SK-N-SH (cell line): ENCODE results near the gene DNTT. TPM values are rescaled to one million over a fixed set of nuclear protein-coding genes. Genes with fewer than 3 reads are reported as not detected.

ENCODE experiments used
- CTCF ChIA-PET: fragments of 300-600, 350-600 bp; formaldehyde crosslinking; extraction: SDS; loops from one replicate; lab custom pipeline; 2021; lab: Yijun Ruan, JAX
- POLR2A ChIA-PET: fragments of 350-600 bp; sonication (Branson Sonifier 250); formaldehyde crosslinking; extraction: SDS; loops from one replicate; lab custom pipeline; 2020; ENCODE audit warnings: antibody characterized with exemption, inconsistent platforms; lab: Yijun Ruan, JAX
- DNase-seq: peaks from one replicate; pipeline ENCODE4 v3.0.0; 2012
- H2AFZ ChIP-seq: fragments of 200-600 bp; sonication (generic); 2 replicates; pipeline ENCODE4 v1.8.1; 2016; ENCODE audit warnings: antibody characterized with exemption, mild to moderate bottlenecking, low read depth
- H3F3A ChIP-seq: fragments of 200-600 bp; sonication (generic); replicated peaks from 2 replicates; pipeline ENCODE3; 2016; ENCODE audit warnings: antibody characterized with exemption, mild to moderate bottlenecking; ENCODE audit not compliant: insufficient read depth
- H3K27ac ChIP-seq, 2 experiments: fragments of 200-500 bp in 1 of 2; fragments of 200-600 bp in 1 of 2; sonication (Bioruptor generic) in 1 of 2; sonication (generic), shearing (Covaris generic) in 1 of 2; 2 replicates each; pipeline versions ENCODE4 v1.5.1 to v1.6.1; 2014 to 2016; ENCODE audit warnings: low read depth in 2 of 2, inconsistent platforms in 1 of 2, low read length in 1 of 2, mild to moderate bottlenecking in 1 of 2, mixed read lengths in 1 of 2
- H3K27me3 ChIP-seq: fragments of 200-600 bp; sonication (generic), shearing (Covaris generic); 2 replicates; pipeline ENCODE4 v1.6.1; 2016; ENCODE audit warnings: mixed run types; ENCODE audit not compliant: insufficient read depth
- H3K36me3 ChIP-seq, 2 experiments: fragments of 200-500 bp in 1 of 2; fragments of 200-600 bp in 1 of 2; sonication (Bioruptor generic) in 1 of 2; sonication (generic) in 1 of 2; replicated peaks in 1 of 2; 2 replicates each; pipeline versions ENCODE3 to v1.5.1; 2014 to 2016; ENCODE audit warnings: low read length in 1 of 2, mild to moderate bottlenecking in 1 of 2; ENCODE audit not compliant: insufficient read depth in 2 of 2, control insufficient read depth in 1 of 2
- H3K4me1 ChIP-seq, 2 experiments: fragments of 200-500 bp in 1 of 2; fragments of 200-600 bp in 1 of 2; sonication (Bioruptor generic) in 1 of 2; sonication (generic), shearing (Covaris generic) in 1 of 2; 2 replicates each; pipeline versions ENCODE4 v1.5.1 to v1.6.1; 2014 to 2016; ENCODE audit warnings: low read depth in 1 of 2, low read length in 1 of 2, mixed run types in 1 of 2; ENCODE audit not compliant: insufficient read depth in 2 of 2, control insufficient read depth in 1 of 2
- H3K4me2 ChIP-seq: fragments of 200-600 bp; sonication (generic), shearing (Covaris generic); 2 replicates; pipeline ENCODE4 v1.6.1; 2017; ENCODE audit warnings: mixed run types
- H3K4me3 ChIP-seq, 2 experiments: fragments of 200-500 bp in 1 of 2; fragments of 200-600 bp in 1 of 2; sonication (Bioruptor generic) in 1 of 2; sonication (generic), shearing (Covaris generic) in 1 of 2; 2 replicates each; pipeline versions ENCODE4 v1.5.1 to v1.8.1; 2014 to 2016; ENCODE audit warnings: low read depth in 2 of 2, inconsistent platforms in 1 of 2, low read length in 1 of 2, mild to moderate bottlenecking in 1 of 2, mixed read lengths in 1 of 2, moderate library complexity in 1 of 2
- H3K79me2 ChIP-seq: fragments of 200-600 bp; sonication (generic); 2 replicates; pipeline ENCODE4 v1.8.1; 2017; ENCODE audit warnings: mild to moderate bottlenecking; ENCODE audit not compliant: insufficient read depth
- H3K9ac ChIP-seq: fragments of 200-600 bp; sonication (generic); 2 replicates; pipeline ENCODE4 v1.6.1; 2017; ENCODE audit warnings: mixed run types
- H3K9me2 ChIP-seq: fragments of 200-600 bp; sonication (generic); 2 replicates; pipeline ENCODE4 v1.6.1; 2017; ENCODE audit warnings: mixed run types
- H3K9me3 ChIP-seq: fragments of 200-600 bp; sonication (generic); 2 replicates; pipeline ENCODE4 v1.6.1; 2017; ENCODE audit warnings: mixed run types, mild to moderate bottlenecking, moderate library complexity
- H4K20me1 ChIP-seq: fragments of 200-600 bp; sonication (generic); 2 replicates; pipeline ENCODE4 v1.6.1; 2017; ENCODE audit warnings: mild to moderate bottlenecking, mixed run types; ENCODE audit not compliant: insufficient read depth
- CHD2 ChIP-seq: fragments of 150-350 bp; IDR thresholded peaks from 2 replicates; pipeline ENCODE4 v1.6.1; 2018; ENCODE audit warnings: low read length; ENCODE audit not compliant: partially characterized antibody
- ELF1 ChIP-seq: IDR thresholded peaks from 2 replicates; pipeline ENCODE4 v1.4.0; 2012
- EP300 ChIP-seq, 2 experiments: IDR thresholded peaks; 2 replicates each; pipeline versions ENCODE4 v1.4.0 to v1.6.1; 2012; ENCODE audit warnings: borderline replicate concordance in 1 of 2, low read depth in 1 of 2, low read length in 1 of 2
- FOXM1 ChIP-seq: IDR thresholded peaks from 2 replicates; pipeline ENCODE4 v1.4.0; 2012; ENCODE audit warnings: low read depth, mild to moderate bottlenecking
- GABPA ChIP-seq: IDR thresholded peaks from 2 replicates; pipeline ENCODE4 v1.4.0; 2012; ENCODE audit warnings: low read depth, mild to moderate bottlenecking
- GATA2 ChIP-seq: sonication (generic); formaldehyde crosslinking; IDR thresholded peaks from 2 replicates; pipeline ENCODE4 v1.5.0; 2020; ENCODE audit warnings: mild to moderate bottlenecking, missing genetic modification reagents
- MXI1 ChIP-seq: IDR thresholded peaks from 2 replicates; pipeline ENCODE4 v1.6.1; 2012; ENCODE audit warnings: mild to moderate bottlenecking, low read depth, low read length, improper control_type of control experiment
- NFIC ChIP-seq: IDR thresholded peaks from 2 replicates; pipeline ENCODE4 v1.4.0; 2012; ENCODE audit warnings: borderline replicate concordance
- POLR2AphosphoS5 ChIP-seq: IDR thresholded peaks from 2 replicates; pipeline ENCODE4 v1.6.1; 2012; ENCODE audit warnings: low read depth, low read length
- RFX5 ChIP-seq: IDR thresholded peaks from 2 replicates; pipeline ENCODE4 v1.6.1; 2012; ENCODE audit warnings: mild to moderate bottlenecking, improper control_type of control experiment, low read length
- SIN3A ChIP-seq: IDR thresholded peaks from 2 replicates; pipeline ENCODE4 v1.6.1; 2012; ENCODE audit warnings: low read depth, mild to moderate bottlenecking, low read length, moderate library complexity, borderline replicate concordance
- TCF12 ChIP-seq: IDR thresholded peaks from 2 replicates; pipeline ENCODE4 v1.4.0; 2012
- TEAD4 ChIP-seq: IDR thresholded peaks from 2 replicates; pipeline ENCODE4 v1.4.0; 2012; ENCODE audit warnings: mild to moderate bottlenecking, borderline replicate concordance; ENCODE audit not compliant: insufficient read depth
- WGBS: methylation state at CpG from one replicate; pipeline ENCODE4 v1.1.6; 2017; ENCODE audit warnings: low lambda C conversion rate; 5-methylcytosine and 5-hydroxymethylcytosine counted together
- polyA plus RNA-seq, 3 experiments: library from polyadenylated mRNA; depleted of rRNA; stranded (reverse); fragments of >200 nt; gene quantifications; 2 replicates each; pipeline ENCODE4 v1.2.3, GENCODE V29; 2012
- TF ChIP-seq, protein P1 (sequence below): IDR thresholded peaks from 2 replicates; pipeline ENCODE4 v1.6.1; 2012; ENCODE audit warnings: mild to moderate bottlenecking, low read depth, low read length, moderate library complexity
- TF ChIP-seq, protein P2 (sequence below): IDR thresholded peaks from 2 replicates; pipeline ENCODE4 v1.4.0; 2012; ENCODE audit warnings: low read depth, borderline replicate concordance
- TF ChIP-seq, protein P3 (sequence below): fragments of 150-350 bp; IDR thresholded peaks from 2 replicates; pipeline ENCODE4 v1.6.1; 2016; ENCODE audit warnings: mild to moderate bottlenecking, low read depth, low read length
- TF ChIP-seq, protein P4 (sequence below): IDR thresholded peaks from 2 replicates; pipeline ENCODE4; 2012

Gene DNTT
- polyA plus RNA-seq, 1 of the 3 experiments (the other 2 are of a cell fraction): not detected

DNA sequence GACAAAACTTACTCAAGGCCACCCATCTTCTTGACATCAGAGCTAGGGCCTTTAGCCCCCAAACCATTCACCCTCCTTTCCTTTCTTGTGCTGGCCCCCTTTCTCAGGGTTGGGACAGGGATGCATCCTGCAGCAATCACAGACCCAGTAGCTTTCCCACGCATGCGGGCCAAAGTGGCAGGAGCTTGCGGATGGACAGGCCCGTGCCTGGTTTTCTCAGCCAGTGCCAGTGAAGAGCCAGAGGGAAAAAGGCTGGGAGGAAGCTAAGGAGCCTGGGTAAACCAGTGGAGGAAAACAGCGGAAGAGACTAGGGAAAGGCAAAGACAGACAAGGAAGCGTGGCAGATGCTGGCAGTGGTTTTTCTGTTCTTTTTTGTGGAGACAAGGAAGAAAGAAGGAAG, 27.8 kb upstream of the DNTT start:
- Histone ChIP-seq H3K9ac (no peak overlapping the region), H3K36me3 (no peaks in the 10 kb centered on the region), H3K4me2 (no peak overlapping the region), H3K9me2 (no peaks in the 10 kb centered on the region), H3K27ac (no peak overlapping the region), H3K79me2 (no peaks in the 10 kb centered on the region), H3K4me3 (no peak overlapping the region), H4K20me1 (no peaks in the 10 kb centered on the region), H3F3A (no peaks in the 10 kb centered on the region), H3K27me3 (no peaks in the 10 kb centered on the region), H3K9me3 (no peaks in the 10 kb centered on the region), H2AFZ (no peak overlapping the region), H3K4me1 (no peaks in the 10 kb centered on the region)
- 64% methylated on average over 6 of the region's 6 CpGs for WGBS
- CTCF ChIA-PET: interaction anchor here (0.7 to 2.5 kb wide), 2 partner anchors 12 to 47 kb away, joined by 3 to 12 read pairs; no protein-coding TSS in a partner anchor
- TF ChIP-seq POLR2AphosphoS5: no peak
- TF ChIP-seq, protein P1, sequence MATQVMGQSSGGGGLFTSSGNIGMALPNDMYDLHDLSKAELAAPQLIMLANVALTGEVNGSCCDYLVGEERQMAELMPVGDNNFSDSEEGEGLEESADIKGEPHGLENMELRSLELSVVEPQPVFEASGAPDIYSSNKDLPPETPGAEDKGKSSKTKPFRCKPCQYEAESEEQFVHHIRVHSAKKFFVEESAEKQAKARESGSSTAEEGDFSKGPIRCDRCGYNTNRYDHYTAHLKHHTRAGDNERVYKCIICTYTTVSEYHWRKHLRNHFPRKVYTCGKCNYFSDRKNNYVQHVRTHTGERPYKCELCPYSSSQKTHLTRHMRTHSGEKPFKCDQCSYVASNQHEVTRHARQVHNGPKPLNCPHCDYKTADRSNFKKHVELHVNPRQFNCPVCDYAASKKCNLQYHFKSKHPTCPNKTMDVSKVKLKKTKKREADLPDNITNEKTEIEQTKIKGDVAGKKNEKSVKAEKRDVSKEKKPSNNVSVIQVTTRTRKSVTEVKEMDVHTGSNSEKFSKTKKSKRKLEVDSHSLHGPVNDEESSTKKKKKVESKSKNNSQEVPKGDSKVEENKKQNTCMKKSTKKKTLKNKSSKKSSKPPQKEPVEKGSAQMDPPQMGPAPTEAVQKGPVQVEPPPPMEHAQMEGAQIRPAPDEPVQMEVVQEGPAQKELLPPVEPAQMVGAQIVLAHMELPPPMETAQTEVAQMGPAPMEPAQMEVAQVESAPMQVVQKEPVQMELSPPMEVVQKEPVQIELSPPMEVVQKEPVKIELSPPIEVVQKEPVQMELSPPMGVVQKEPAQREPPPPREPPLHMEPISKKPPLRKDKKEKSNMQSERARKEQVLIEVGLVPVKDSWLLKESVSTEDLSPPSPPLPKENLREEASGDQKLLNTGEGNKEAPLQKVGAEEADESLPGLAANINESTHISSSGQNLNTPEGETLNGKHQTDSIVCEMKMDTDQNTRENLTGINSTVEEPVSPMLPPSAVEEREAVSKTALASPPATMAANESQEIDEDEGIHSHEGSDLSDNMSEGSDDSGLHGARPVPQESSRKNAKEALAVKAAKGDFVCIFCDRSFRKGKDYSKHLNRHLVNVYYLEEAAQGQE: no peak
- no peak for TF ChIP-seq CHD2
- POLR2A ChIA-PET: no interaction called here
- no peak for DNase-seq

DNA sequence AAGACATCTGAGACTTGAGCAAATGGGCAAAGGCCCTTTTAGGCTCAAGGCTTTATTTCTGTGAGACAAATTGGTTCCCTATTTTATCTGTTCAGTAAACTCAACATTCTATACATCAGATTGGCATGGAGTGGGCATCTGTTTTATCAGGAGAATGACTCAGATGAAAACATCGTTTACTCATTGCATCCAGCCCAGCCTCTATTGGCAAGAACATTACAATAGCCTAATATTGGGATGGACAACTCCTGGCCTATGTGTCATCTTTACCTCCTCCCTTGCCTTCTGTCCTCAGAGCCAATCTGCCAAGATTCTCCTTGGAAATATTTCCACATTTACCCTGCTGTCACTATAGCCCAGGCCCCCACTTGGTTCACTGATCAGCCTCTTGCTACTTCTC, 27.4 kb upstream of the DNTT start:
- POLR2A ChIA-PET: no interaction called here
- Histone ChIP-seq H3K4me2 (no peak overlapping the region), H3K36me3 (no peaks in the 10 kb centered on the region), H2AFZ (no peak overlapping the region), H4K20me1 (no peaks in the 10 kb centered on the region), H3K9ac (no peak overlapping the region), H3K27ac (no peak overlapping the region), H3K4me1 (no peaks in the 10 kb centered on the region), H3K9me2 (no peaks in the 10 kb centered on the region), H3K79me2 (no peaks in the 10 kb centered on the region)
- DNase-seq: no peak
- CTCF ChIA-PET: interaction anchor here (0.7 to 2.5 kb wide), 2 partner anchors 12 to 47 kb away, joined by 3 to 12 read pairs; no protein-coding TSS in a partner anchor
- TF ChIP-seq ELF1 (no peak), TEAD4 (no peak), RFX5 (no peak), NFIC (no peak), TCF12 (no peak), SIN3A (no peak), GABPA (no peak), EP300 (IDR thresholded peaks at IDR 0.05; ENCODE audit: borderline replicate concordance in 1 of 2, low read depth in 1 of 2, low read length in 1 of 2) (no peak), GATA2 (CRISPR knock-in tag) (no peak), POLR2AphosphoS5 (no peak), MXI1 (no peak), CHD2 (no peak), FOXM1 (no peak)
- TF ChIP-seq, protein P2, sequence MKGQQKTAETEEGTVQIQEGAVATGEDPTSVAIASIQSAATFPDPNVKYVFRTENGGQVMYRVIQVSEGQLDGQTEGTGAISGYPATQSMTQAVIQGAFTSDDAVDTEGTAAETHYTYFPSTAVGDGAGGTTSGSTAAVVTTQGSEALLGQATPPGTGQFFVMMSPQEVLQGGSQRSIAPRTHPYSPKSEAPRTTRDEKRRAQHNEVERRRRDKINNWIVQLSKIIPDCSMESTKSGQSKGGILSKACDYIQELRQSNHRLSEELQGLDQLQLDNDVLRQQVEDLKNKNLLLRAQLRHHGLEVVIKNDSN: no peak
- TF ChIP-seq, protein P3, sequence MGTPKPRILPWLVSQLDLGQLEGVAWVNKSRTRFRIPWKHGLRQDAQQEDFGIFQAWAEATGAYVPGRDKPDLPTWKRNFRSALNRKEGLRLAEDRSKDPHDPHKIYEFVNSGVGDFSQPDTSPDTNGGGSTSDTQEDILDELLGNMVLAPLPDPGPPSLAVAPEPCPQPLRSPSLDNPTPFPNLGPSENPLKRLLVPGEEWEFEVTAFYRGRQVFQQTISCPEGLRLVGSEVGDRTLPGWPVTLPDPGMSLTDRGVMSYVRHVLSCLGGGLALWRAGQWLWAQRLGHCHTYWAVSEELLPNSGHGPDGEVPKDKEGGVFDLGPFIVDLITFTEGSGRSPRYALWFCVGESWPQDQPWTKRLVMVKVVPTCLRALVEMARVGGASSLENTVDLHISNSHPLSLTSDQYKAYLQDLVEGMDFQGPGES: no peak
- TF ChIP-seq, protein P4, sequence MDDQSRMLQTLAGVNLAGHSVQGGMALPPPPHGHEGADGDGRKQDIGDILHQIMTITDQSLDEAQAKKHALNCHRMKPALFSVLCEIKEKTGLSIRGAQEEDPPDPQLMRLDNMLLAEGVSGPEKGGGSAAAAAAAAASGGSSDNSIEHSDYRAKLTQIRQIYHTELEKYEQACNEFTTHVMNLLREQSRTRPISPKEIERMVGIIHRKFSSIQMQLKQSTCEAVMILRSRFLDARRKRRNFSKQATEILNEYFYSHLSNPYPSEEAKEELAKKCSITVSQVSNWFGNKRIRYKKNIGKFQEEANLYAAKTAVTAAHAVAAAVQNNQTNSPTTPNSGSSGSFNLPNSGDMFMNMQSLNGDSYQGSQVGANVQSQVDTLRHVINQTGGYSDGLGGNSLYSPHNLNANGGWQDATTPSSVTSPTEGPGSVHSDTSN: no peak
- TF ChIP-seq, all 33 proteins: peak for 0
- Histone ChIP-seq H3K9me3 (no peaks in the 10 kb centered on the region), H3K27me3 (no peaks in the 10 kb centered on the region), H3F3A (no peaks in the 10 kb centered on the region), H3K4me3 (no peak overlapping the region)
- WGBS: 14% methylated on average over 1 of the region's 1 CpG
